Calu3 (cell line): ENCODE results near the gene GOT1. TPM values are rescaled to one million over a fixed set of nuclear protein-coding genes. Genes with fewer than 3 reads are reported as not detected.

Source experiments
- BruUV-seq: library from RNA; stranded (reverse); fragments of 400-500 nt; replicated peaks from 2 replicates; lab custom pipeline; 2021; lab: Mats Ljungman, UMichigan
- CTCF ChIA-PET: fragments of 300-600 bp; sonication (Branson Sonifier 250); formaldehyde crosslinking; loops from one replicate; lab custom pipeline; 2022; ENCODE audit warnings: antibody characterized with exemption; lab: Charles Lee
- DNase-seq: peaks from one replicate; pipeline ENCODE4 v3.0.0; 2022
- H3K27ac Mint-ChIP-seq: one replicate; pipeline ENCODE4 v1.8.0; 2022; ENCODE audit warnings: mixed read lengths; ENCODE audit not compliant: unreplicated experiment
- H3K27me3 Mint-ChIP-seq: one replicate; pipeline ENCODE4 v1.8.0; 2022; ENCODE audit warnings: mixed read lengths; ENCODE audit not compliant: unreplicated experiment
- H3K36me3 Mint-ChIP-seq: one replicate; pipeline ENCODE4 v1.8.0; 2022; ENCODE audit warnings: mild to moderate bottlenecking, moderate library complexity, mixed read lengths; ENCODE audit not compliant: insufficient read depth, unreplicated experiment
- H3K4me1 Mint-ChIP-seq: one replicate; pipeline ENCODE4 v1.8.0; 2022; ENCODE audit warnings: mild to moderate bottlenecking, low read depth, mixed read lengths; ENCODE audit not compliant: unreplicated experiment
- H3K4me3 Mint-ChIP-seq: one replicate; pipeline ENCODE4 v1.8.0; 2022; ENCODE audit warnings: mild to moderate bottlenecking, low read depth, moderate library complexity, mixed read lengths; ENCODE audit not compliant: unreplicated experiment
- H3K9me3 Mint-ChIP-seq: one replicate; pipeline ENCODE4 v1.8.0; 2022; ENCODE audit warnings: low read depth, mixed read lengths; ENCODE audit not compliant: unreplicated experiment
- intact Hi-C: fragments of 100-400 bp; cut with micrococcal nuclease; formaldehyde crosslinking; loops from one replicate; pipeline ENCODE4 v1.10.0; 2022; ENCODE audit not compliant: unreplicated experiment
- total RNA-seq: library from RNA; stranded (reverse); gene quantifications from 2 replicates; pipeline ENCODE4 v1.2.3, GENCODE V29; 2022
- TF ChIP-seq, protein P1 (sequence below): fragments of 200-600 bp; IDR thresholded peaks from one replicate; pipeline ENCODE4 v1.8.0; 2022; ENCODE audit warnings: antibody characterized with exemption; ENCODE audit not compliant: unreplicated experiment

Gene GOT1
- total RNA-seq, 1 experiment from 2014 or later = 35.6 TPM

DNA sequence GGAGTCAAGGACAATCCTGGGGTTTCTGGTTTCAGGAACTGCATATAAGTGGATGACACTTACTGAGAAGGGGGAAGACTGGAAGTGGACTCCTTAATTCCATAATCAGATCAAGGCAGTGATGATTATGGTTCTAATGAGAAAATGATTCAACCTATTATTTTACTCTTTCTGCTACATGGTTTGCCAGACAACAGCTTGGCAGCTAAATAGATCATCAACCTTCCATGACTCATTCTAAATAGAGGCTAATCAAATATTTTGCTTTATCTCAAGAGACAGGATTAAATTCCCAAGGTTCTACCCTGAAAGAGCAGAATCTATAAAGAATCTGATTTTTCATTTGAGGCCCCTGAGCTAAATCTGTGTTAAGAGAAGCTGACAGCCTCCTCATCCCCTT, 55.0 kb downstream of the GOT1 start:
- intact Hi-C loops = no loop called here
- Mint-ChIP-seq H3K27ac (no peak overlapping the region), H3K27me3 (no peaks in the 10 kb centered on the region), H3K4me1 (peaks cover 9% of the 10 kb centered on the region), H3K4me3 (no peak overlapping the region), H3K9me3 (no peaks in the 10 kb centered on the region), H3K36me3 (no peaks in the 10 kb centered on the region)
- TF ChIP-seq, protein P1, sequence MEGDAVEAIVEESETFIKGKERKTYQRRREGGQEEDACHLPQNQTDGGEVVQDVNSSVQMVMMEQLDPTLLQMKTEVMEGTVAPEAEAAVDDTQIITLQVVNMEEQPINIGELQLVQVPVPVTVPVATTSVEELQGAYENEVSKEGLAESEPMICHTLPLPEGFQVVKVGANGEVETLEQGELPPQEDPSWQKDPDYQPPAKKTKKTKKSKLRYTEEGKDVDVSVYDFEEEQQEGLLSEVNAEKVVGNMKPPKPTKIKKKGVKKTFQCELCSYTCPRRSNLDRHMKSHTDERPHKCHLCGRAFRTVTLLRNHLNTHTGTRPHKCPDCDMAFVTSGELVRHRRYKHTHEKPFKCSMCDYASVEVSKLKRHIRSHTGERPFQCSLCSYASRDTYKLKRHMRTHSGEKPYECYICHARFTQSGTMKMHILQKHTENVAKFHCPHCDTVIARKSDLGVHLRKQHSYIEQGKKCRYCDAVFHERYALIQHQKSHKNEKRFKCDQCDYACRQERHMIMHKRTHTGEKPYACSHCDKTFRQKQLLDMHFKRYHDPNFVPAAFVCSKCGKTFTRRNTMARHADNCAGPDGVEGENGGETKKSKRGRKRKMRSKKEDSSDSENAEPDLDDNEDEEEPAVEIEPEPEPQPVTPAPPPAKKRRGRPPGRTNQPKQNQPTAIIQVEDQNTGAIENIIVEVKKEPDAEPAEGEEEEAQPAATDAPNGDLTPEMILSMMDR = no peak
- no peak for DNase-seq
- CTCF ChIA-PET = no interaction called here
- no TSS peak for BruUV-seq

DNA sequence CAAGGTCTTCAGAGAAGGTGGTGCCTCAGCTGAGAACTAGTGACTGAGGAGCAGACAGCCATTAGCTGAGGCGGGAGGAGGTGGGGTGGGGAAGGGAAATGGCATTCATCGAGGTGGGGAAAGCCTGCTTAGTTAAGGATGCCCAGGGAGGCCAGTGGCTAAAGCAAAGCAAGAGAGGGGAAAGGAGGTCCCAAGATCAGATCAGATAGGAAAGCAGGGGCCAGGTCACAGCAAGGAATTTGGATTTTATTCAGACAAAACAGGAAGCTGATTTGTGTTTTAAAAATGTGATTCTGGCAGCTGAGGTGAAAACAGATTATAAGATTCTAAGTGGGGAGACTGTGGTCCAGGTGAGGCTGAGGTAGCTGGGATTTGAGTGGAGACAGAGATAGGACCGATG, 55.5 kb downstream of the GOT1 start:
- Mint-ChIP-seq H3K27me3 (no peaks in the 10 kb centered on the region), H3K4me1 (peaks cover 9% of the 10 kb centered on the region), H3K27ac (no peak overlapping the region), H3K36me3 (no peaks in the 10 kb centered on the region), H3K4me3 (no peak overlapping the region), H3K9me3 (no peaks in the 10 kb centered on the region)
- BruUV-seq = no TSS peak
- intact Hi-C loops = loop anchor here (5.0 kb wide), 1 partner anchor 583 kb away; no protein-coding TSS in a partner anchor
- CTCF ChIA-PET = interaction anchor here (0.6 kb wide), 1 partner anchor 980 kb away, joined by 5 read pairs; no protein-coding TSS in a partner anchor
- TF ChIP-seq, protein P1 = no peak
- no peak for DNase-seq

DNA sequence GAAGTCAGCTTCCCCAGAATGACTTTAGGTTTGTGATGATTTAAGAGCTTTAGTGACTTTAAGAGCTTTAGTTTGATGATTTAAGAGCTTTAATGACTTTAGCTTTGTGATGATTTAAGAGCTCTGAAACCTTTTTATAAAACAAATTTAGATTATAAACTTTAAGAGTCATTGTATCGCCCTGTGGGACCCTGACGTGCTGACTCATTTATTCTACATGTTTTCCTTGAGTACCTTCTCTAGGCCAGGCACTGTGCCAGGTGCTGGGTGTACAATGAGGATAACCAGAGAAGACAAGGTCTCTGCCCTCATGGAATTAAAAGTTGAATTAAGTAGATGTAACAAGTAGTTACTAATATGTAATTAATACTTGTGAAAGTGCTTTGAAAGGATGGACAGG, 55.9 kb downstream of the GOT1 start:
- TF ChIP-seq, protein P1 = no peak
- intact Hi-C loops = loop anchor here (5.0 kb wide), 1 partner anchor 582 kb away; no protein-coding TSS in a partner anchor
- Mint-ChIP-seq H3K27me3 (no peaks in the 10 kb centered on the region), H3K36me3 (no peaks in the 10 kb centered on the region), H3K4me1 (peaks cover 9% of the 10 kb centered on the region), H3K4me3 (no peak overlapping the region), H3K27ac (no peak overlapping the region), H3K9me3 (no peaks in the 10 kb centered on the region)
- DNase-seq = no peak
- BruUV-seq = no TSS peak
- CTCF ChIA-PET = interaction anchor here (0.6 kb wide), 1 partner anchor 980 kb away, joined by 5 read pairs; no protein-coding TSS in a partner anchor

GRCh38 chr10:99372546-99373271, 57.7 kb downstream of the GOT1 start:
- Mint-ChIP-seq H3K4me1 (peaks cover 9% of the 10 kb centered on the region), H3K27me3 (no peaks in the 10 kb centered on the region), H3K27ac (no peak overlapping the region), H3K9me3 (no peaks in the 10 kb centered on the region), H3K4me3 (no peak overlapping the region), H3K36me3 (no peaks in the 10 kb centered on the region)
- intact Hi-C loops = loop anchor here (5.0 kb wide), 1 partner anchor 580 kb away; no protein-coding TSS in a partner anchor
- CTCF ChIA-PET = no interaction called here
- no TSS peak for BruUV-seq
- TF ChIP-seq, protein P1 = no peak
- no peak for DNase-seq
